OCI-LY7 (cell line): ENCODE measurements around the gene KCNJ5.

Experiments used
- EZH2phosphoT487 ChIP-seq: fragments of 200-600 bp; sonication (generic); IDR thresholded peaks from 2 replicates; pipeline ENCODE4 v1.6.1; 2018; ENCODE audit warnings: low read depth, borderline replicate concordance, mild to moderate bottlenecking, mixed run types, antibody characterized with exemption, low read length, moderate library complexity, mixed read lengths
- TF ChIP-seq, protein P1 (sequence below): fragments of 200-600 bp; sonication (generic); conservative IDR thresholded peaks from 2 replicates; pipeline ENCODE4 v1.5.1; 2014; ENCODE audit warnings: mild to moderate bottlenecking, antibody characterized with exemption, low read length, moderate library complexity, mixed read lengths

DNA sequence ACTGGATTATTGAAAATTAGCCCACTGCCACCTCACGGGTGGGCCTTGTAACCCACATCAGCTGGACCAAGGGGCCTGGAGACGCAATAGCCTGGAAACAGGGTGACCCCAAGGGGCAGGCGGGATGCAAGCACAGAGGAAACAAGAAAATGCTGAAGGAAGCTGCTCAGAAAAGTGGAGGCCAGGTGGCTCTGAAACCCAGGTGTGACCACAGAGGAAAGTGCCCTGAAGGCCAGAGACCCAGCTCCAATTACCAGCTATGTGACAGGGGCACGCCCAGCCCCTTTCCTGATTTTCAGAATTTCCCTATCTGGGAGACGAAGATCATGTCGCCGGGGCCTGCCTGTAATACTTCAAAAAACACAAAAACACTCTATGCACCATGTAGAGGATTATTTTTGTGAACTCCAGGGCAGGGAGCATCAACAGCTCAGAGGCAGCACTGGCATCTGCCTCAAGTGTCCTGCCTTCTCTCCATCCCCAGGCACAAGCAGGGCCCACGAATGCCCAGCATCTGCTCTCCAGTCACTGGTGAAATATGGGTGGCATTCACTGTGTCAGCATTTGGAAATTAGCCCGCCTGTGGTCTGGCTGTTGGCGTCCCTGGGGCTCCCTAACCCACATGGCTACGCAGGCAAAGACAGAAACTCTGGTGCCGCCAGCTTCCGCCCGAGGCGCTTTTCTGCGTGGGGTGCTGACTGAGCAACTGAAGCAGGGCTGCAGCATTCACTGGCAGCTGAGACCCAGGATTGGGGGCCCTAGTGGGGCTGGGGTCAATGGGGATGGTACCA is 30.4 kb upstream of the KCNJ5 start:
- TF ChIP-seq, protein P1, sequence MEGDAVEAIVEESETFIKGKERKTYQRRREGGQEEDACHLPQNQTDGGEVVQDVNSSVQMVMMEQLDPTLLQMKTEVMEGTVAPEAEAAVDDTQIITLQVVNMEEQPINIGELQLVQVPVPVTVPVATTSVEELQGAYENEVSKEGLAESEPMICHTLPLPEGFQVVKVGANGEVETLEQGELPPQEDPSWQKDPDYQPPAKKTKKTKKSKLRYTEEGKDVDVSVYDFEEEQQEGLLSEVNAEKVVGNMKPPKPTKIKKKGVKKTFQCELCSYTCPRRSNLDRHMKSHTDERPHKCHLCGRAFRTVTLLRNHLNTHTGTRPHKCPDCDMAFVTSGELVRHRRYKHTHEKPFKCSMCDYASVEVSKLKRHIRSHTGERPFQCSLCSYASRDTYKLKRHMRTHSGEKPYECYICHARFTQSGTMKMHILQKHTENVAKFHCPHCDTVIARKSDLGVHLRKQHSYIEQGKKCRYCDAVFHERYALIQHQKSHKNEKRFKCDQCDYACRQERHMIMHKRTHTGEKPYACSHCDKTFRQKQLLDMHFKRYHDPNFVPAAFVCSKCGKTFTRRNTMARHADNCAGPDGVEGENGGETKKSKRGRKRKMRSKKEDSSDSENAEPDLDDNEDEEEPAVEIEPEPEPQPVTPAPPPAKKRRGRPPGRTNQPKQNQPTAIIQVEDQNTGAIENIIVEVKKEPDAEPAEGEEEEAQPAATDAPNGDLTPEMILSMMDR = no peak
- TF ChIP-seq EZH2phosphoT487 = no peak
